MM.1S (cell line): ENCODE measurements around the gene ACTN1.

Experiments used
- DNase-seq: peaks from one replicate; pipeline ENCODE4 v3.0.0-alpha.2; 2015
- H2AFZ ChIP-seq: fragments of 300-600 bp; sonication (generic); 2 replicates; pipeline ENCODE4 v1.6.0; 2016; ENCODE audit warnings: antibody characterized with exemption, low read length
- H3F3A ChIP-seq: fragments of 300-600 bp; sonication (generic); 2 replicates; pipeline ENCODE4 v1.6.1; 2016; ENCODE audit warnings: mild to moderate bottlenecking, antibody characterized with exemption, low read length, moderate library complexity, mixed read lengths; ENCODE audit not compliant: insufficient read depth
- H3K27ac ChIP-seq: fragments of 300-600 bp; sonication (generic); 2 replicates; pipeline ENCODE4 v1.5.1; 2016; ENCODE audit warnings: mild to moderate bottlenecking, low read length
- H3K27me3 ChIP-seq: fragments of 300-600 bp; sonication (generic); replicated peaks from 2 replicates; pipeline ENCODE4 v1.6.0; 2016; ENCODE audit warnings: low read length; ENCODE audit not compliant: insufficient read depth
- H3K36me3 ChIP-seq: fragments of 300-600 bp; sonication (generic); replicated peaks from 2 replicates; pipeline ENCODE4 v1.6.1; 2016; ENCODE audit warnings: mild to moderate bottlenecking, low read length, mixed read lengths; ENCODE audit not compliant: insufficient read depth
- H3K4me1 ChIP-seq: fragments of 300-600 bp; sonication (generic); 2 replicates; pipeline ENCODE4 v1.6.1; 2016; ENCODE audit warnings: low read length, mixed read lengths
- H3K4me2 ChIP-seq: fragments of 300-600 bp; sonication (generic); 2 replicates; pipeline ENCODE4 v1.6.0; 2016; ENCODE audit warnings: low read depth, low read length
- H3K4me3 ChIP-seq: fragments of 300-600 bp; sonication (generic); 2 replicates; pipeline ENCODE4 v1.5.1; 2016; ENCODE audit warnings: low read length, mixed read lengths
- H3K79me2 ChIP-seq: fragments of 300-600 bp; sonication (generic); 2 replicates; pipeline ENCODE4 v1.6.1; 2016; ENCODE audit warnings: mixed run types, low read length, mixed read lengths
- H3K9ac ChIP-seq: fragments of 300-600 bp; sonication (generic); 2 replicates; pipeline ENCODE4 v1.6.1; 2016; ENCODE audit warnings: low read length, mixed read lengths
- H3K9me2 ChIP-seq: fragments of 300-600 bp; sonication (generic); replicated peaks from 2 replicates; pipeline ENCODE4 v1.6.1; 2016; ENCODE audit warnings: mild to moderate bottlenecking, low read length, mixed read lengths; ENCODE audit not compliant: insufficient read depth
- H3K9me3 ChIP-seq: fragments of 300-600 bp; sonication (generic); replicated peaks from 2 replicates; pipeline ENCODE4 v1.6.1; 2016; ENCODE audit warnings: mild to moderate bottlenecking, low read length, mixed read lengths; ENCODE audit not compliant: insufficient read depth
- H4K20me1 ChIP-seq: fragments of 300-600 bp; sonication (generic); 2 replicates; pipeline ENCODE4 v1.6.1; 2016; ENCODE audit warnings: mild to moderate bottlenecking, low read length, moderate library complexity, mixed read lengths; ENCODE audit not compliant: insufficient read depth
- CTCF ChIP-seq: fragments of 300-600 bp; sonication (generic); IDR thresholded peaks from 2 replicates; pipeline ENCODE4 v1.5.1; 2016; ENCODE audit warnings: antibody characterized with exemption, low read length, mixed read lengths
- EZH2 ChIP-seq: fragments of 300-600 bp; sonication (generic); optimal IDR thresholded peaks from 2 replicates; pipeline ENCODE3; 2017; ENCODE audit warnings: low read depth, mild to moderate bottlenecking, antibody characterized with exemption, low read length, mixed read lengths
- EZH2phosphoT487 ChIP-seq: fragments of 300-600 bp; sonication (generic); IDR thresholded peaks from 2 replicates; pipeline ENCODE4 v1.6.1; 2018; ENCODE audit warnings: antibody characterized with exemption, low read length

The ACTN1 gene

GRCh38 chr14:69006346-69006745 is 27.2 kb upstream of the ACTN1 start:
- Histone ChIP-seq H3K9me3 (no peaks in the 10 kb centered on the region), H3K4me2 (no peak overlapping the region), H3K27me3 (no peaks in the 10 kb centered on the region), H3K4me1 (no peaks in the 10 kb centered on the region), H3K4me3 (no peak overlapping the region), H4K20me1 (no peaks in the 10 kb centered on the region), H3K9ac (no peak overlapping the region), H3F3A (no peaks in the 10 kb centered on the region), H2AFZ (no peak overlapping the region), H3K9me2 (no peaks in the 10 kb centered on the region), H3K36me3 (no peaks in the 10 kb centered on the region), H3K79me2 (no peaks in the 10 kb centered on the region), H3K27ac (no peak overlapping the region)
- TF ChIP-seq CTCF, result no peak
- no peak for TF ChIP-seq EZH2
- TF ChIP-seq EZH2phosphoT487, result no peak
- DNase-seq, result no peak

- Histone ChIP-seq H4K20me1 (no peaks in the 10 kb centered on the region), H3K4me1 (no peaks in the 10 kb centered on the region), H3K36me3 (no peaks in the 10 kb centered on the region), H3K4me2 (no peak overlapping the region), H2AFZ (no peak overlapping the region), H3K9me3 (no peaks in the 10 kb centered on the region), H3K9me2 (no peaks in the 10 kb centered on the region), H3K9ac (no peak overlapping the region), H3F3A (no peaks in the 10 kb centered on the region), H3K79me2 (no peaks in the 10 kb centered on the region), H3K27ac (no peak overlapping the region), H3K27me3 (no peaks in the 10 kb centered on the region), H3K4me3 (no peak overlapping the region)
- TF ChIP-seq EZH2phosphoT487 (no peak), CTCF (no peak), EZH2 (no peak)
- no peak for DNase-seq
Observed at GRCh38 chr14:69005432-69006148, 26.5 kb upstream of the ACTN1 start.

- H2AFZ ChIP-seq, result no peak overlapping the region
Observed at GRCh38 chr14:69004731-69005431, 25.8 kb upstream of the ACTN1 start.

More at GRCh38 chr14:69004731-69005431, 25.8 kb upstream of the ACTN1 start:
- Histone ChIP-seq H3K27me3 (no peaks in the 10 kb centered on the region), H3K36me3 (no peaks in the 10 kb centered on the region), H3K9me2 (no peaks in the 10 kb centered on the region), H3K4me2 (no peak overlapping the region), H4K20me1 (no peaks in the 10 kb centered on the region), H3F3A (no peaks in the 10 kb centered on the region), H3K4me1 (no peaks in the 10 kb centered on the region), H3K79me2 (no peaks in the 10 kb centered on the region), H3K9me3 (no peaks in the 10 kb centered on the region), H3K9ac (no peak overlapping the region), H3K27ac (no peak overlapping the region), H3K4me3 (no peak overlapping the region)
- no peak for DNase-seq
- no peak for TF ChIP-seq EZH2phosphoT487
- no peak for TF ChIP-seq CTCF
- no peak for TF ChIP-seq EZH2
